ENCODE data around the gene DDX10.
A peak's percentile ranks its signal among the peaks of the same experiment; 100 is the strongest.

DDX10 gene

GRCh38 chr11:108858622-108859021 is 193.8 kb downstream of the DDX10 start:
- Histone ChIP-seq H3K9ac (no peak overlapping the region), H3K4me3 (IDR thresholded peaks at IDR 0.05; ENCODE audit: insufficient read depth, low read depth, low read length) (no peak overlapping the region), H3K4me1 (ENCODE audit: low read depth, poor library complexity, severe bottlenecking) (peaks cover 42% of the 10 kb centered on the region), H3K27ac (no peak overlapping the region), H3K27me3 (ENCODE audit: insufficient read depth, low read depth) (no peaks in the 10 kb centered on the region), H3K79me2 (ENCODE audit: insufficient read depth, low read depth) (no peaks in the 10 kb centered on the region), H3K36me3 (ENCODE audit: insufficient read depth) (no peaks in the 10 kb centered on the region), H3K4me2 (no peak overlapping the region), H2AFZ (ENCODE audit: low read depth) (no peak overlapping the region), H4K20me1 (ENCODE audit: insufficient read depth) (no peaks in the 10 kb centered on the region)
- TF ChIP-seq, protein P1, sequence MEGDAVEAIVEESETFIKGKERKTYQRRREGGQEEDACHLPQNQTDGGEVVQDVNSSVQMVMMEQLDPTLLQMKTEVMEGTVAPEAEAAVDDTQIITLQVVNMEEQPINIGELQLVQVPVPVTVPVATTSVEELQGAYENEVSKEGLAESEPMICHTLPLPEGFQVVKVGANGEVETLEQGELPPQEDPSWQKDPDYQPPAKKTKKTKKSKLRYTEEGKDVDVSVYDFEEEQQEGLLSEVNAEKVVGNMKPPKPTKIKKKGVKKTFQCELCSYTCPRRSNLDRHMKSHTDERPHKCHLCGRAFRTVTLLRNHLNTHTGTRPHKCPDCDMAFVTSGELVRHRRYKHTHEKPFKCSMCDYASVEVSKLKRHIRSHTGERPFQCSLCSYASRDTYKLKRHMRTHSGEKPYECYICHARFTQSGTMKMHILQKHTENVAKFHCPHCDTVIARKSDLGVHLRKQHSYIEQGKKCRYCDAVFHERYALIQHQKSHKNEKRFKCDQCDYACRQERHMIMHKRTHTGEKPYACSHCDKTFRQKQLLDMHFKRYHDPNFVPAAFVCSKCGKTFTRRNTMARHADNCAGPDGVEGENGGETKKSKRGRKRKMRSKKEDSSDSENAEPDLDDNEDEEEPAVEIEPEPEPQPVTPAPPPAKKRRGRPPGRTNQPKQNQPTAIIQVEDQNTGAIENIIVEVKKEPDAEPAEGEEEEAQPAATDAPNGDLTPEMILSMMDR (conservative IDR thresholded peaks at IDR 0.05; ENCODE audit: low read depth, low read length): no peak

DNA sequence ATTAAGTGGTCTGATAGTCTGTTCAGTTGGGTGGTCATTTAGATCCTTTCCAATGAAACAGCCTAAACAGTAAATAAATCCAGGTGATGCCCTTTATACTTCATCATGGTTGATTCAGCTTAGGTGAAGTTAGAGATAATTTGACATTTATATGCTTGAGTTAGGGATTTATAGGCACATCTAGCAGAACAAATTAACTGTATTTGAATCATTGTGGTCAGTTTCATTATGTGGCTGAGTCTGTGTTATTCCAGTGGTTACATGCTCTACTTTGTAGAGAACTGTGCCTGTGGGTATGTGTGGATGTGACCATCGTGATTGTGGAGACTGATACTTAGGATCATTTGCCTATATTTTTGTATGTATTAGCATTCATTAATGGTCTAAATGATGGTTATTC is 194.6 kb downstream of the DDX10 start:
- TF ChIP-seq, protein P1 (conservative IDR thresholded peaks at IDR 0.05; ENCODE audit: low read depth, low read length): no peak
- Histone ChIP-seq H2AFZ (ENCODE audit: low read depth) (no peak overlapping the region), H3K9ac (no peak overlapping the region), H3K27me3 (ENCODE audit: insufficient read depth, low read depth) (no peaks in the 10 kb centered on the region), H4K20me1 (ENCODE audit: insufficient read depth) (no peaks in the 10 kb centered on the region), H3K4me3 (IDR thresholded peaks at IDR 0.05; ENCODE audit: insufficient read depth, low read depth, low read length) (no peak overlapping the region), H3K4me2 (no peak overlapping the region), H3K27ac (no peak overlapping the region), H3K36me3 (ENCODE audit: insufficient read depth) (no peaks in the 10 kb centered on the region), H3K4me1 (ENCODE audit: low read depth, poor library complexity, severe bottlenecking) (peaks cover 39% of the 10 kb centered on the region), H3K79me2 (ENCODE audit: insufficient read depth, low read depth) (no peaks in the 10 kb centered on the region)

DNA sequence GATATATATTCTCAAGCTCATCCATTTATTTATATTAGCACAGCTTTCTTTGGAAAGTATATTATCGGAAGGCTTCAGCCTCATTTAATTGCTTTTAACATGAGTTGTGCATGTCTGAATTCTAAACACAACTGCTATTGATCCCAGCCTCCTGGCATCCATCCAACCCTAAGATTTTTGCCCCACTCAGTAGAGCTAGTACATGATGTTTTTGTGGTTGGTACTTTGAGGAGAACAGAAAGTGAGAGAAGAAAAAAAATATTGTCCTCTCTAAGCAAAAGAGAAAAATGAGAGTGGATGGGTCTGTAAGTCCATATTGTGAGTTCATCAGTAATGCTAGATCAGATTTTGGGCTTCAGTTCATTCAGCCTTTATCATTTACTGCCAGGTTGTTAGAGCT is 198.7 kb downstream of the DDX10 start:
- Histone ChIP-seq H3K4me2 (peak overlapping the region; percentile 33; the same call in 1 of the 2 replicates), H3K79me2 (ENCODE audit: insufficient read depth, low read depth) (no peaks in the 10 kb centered on the region), H3K4me1 (ENCODE audit: low read depth, poor library complexity, severe bottlenecking) (peaks cover 25% of the 10 kb centered on the region), H3K9ac (no peak overlapping the region), H2AFZ (ENCODE audit: low read depth) (no peak overlapping the region), H3K36me3 (ENCODE audit: insufficient read depth) (no peaks in the 10 kb centered on the region), H3K4me3 (IDR thresholded peaks at IDR 0.05; ENCODE audit: insufficient read depth, low read depth, low read length) (no peak overlapping the region), H3K27ac (no peak overlapping the region), H4K20me1 (ENCODE audit: insufficient read depth) (no peaks in the 10 kb centered on the region), H3K27me3 (ENCODE audit: insufficient read depth, low read depth) (no peaks in the 10 kb centered on the region)
- TF ChIP-seq, protein P1 (conservative IDR thresholded peaks at IDR 0.05; ENCODE audit: low read depth, low read length): no peak

- Histone ChIP-seq H3K4me3 (IDR thresholded peaks at IDR 0.05; ENCODE audit: insufficient read depth, low read depth, low read length) (no peak overlapping the region), H3K9ac (no peak overlapping the region), H3K4me1 (ENCODE audit: low read depth, poor library complexity, severe bottlenecking) (peaks cover 20% of the 10 kb centered on the region), H3K27me3 (ENCODE audit: insufficient read depth, low read depth) (no peaks in the 10 kb centered on the region), H3K79me2 (ENCODE audit: insufficient read depth, low read depth) (no peaks in the 10 kb centered on the region), H3K36me3 (ENCODE audit: insufficient read depth) (no peaks in the 10 kb centered on the region), H4K20me1 (ENCODE audit: insufficient read depth) (no peaks in the 10 kb centered on the region), H3K27ac (no peak overlapping the region), H3K4me2 (no peak overlapping the region), H2AFZ (ENCODE audit: low read depth) (no peak overlapping the region)
- TF ChIP-seq, protein P1 (conservative IDR thresholded peaks at IDR 0.05; ENCODE audit: low read depth, low read length): no peak
Observed at GRCh38 chr11:108865406-108865805, 200.5 kb downstream of the DDX10 start.
